GM23338 (cell line): ENCODE measurements around the gene LGALS9C.
"Not testable (repeated sequence)": the region's sequence is repeated elsewhere in the genome, so short reads cannot be mapped to it uniquely, and the experiment has no call there.

ENCODE experiments used
- EZH2 ChIP-seq: fragments of 200-600 bp; sonication (generic); IDR thresholded peaks from one replicate; pipeline ENCODE4 v1.8.0; 2017; ENCODE audit warnings: antibody characterized with exemption, mild to moderate bottlenecking, low read depth; ENCODE audit not compliant: unreplicated experiment
- POLR2AphosphoS5 ChIP-seq: IDR thresholded peaks from 2 replicates; pipeline ENCODE4 v1.6.1; 2016; ENCODE audit warnings: antibody characterized with exemption, low read depth
- TF ChIP-seq, protein P1 (sequence below), 2 experiments: fragments of 200-600 bp in 1 of 2; sonication (generic) in 1 of 2; conservative IDR thresholded peaks; 2 replicates each; pipeline versions ENCODE4 v1.5.1 to v1.6.1; 2016 to 2017; ENCODE audit warnings: antibody characterized with exemption in 2 of 2, low read depth in 2 of 2, mild to moderate bottlenecking in 2 of 2, moderate library complexity in 1 of 2

DNA sequence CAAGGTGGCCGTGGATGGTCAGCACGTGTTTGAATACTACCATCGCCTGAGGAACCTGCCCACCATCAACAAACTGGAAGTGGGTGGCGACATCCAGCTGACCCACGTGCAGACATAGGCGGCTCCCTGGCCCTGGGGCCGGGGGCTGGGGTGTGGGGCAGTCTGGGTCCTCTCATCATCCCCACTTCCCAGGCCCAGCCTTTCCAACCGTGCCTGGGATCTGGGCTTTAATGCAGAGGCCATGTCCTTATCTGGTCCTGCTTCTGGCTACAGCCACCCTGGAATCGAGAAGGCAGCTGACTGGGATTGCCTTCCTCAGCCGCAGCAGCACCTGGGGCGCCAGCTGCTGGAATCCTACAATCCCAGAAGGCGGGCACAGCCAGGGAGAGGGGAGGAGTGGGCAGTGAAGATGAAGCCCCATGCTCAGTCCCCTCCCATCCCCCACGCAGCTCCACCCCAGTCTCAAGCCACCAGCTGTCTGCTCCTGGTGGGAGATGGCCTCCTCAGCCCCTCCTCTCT is 17.7 kb downstream of the LGALS9C start:
- TF ChIP-seq, protein P1, sequence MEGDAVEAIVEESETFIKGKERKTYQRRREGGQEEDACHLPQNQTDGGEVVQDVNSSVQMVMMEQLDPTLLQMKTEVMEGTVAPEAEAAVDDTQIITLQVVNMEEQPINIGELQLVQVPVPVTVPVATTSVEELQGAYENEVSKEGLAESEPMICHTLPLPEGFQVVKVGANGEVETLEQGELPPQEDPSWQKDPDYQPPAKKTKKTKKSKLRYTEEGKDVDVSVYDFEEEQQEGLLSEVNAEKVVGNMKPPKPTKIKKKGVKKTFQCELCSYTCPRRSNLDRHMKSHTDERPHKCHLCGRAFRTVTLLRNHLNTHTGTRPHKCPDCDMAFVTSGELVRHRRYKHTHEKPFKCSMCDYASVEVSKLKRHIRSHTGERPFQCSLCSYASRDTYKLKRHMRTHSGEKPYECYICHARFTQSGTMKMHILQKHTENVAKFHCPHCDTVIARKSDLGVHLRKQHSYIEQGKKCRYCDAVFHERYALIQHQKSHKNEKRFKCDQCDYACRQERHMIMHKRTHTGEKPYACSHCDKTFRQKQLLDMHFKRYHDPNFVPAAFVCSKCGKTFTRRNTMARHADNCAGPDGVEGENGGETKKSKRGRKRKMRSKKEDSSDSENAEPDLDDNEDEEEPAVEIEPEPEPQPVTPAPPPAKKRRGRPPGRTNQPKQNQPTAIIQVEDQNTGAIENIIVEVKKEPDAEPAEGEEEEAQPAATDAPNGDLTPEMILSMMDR (conservative IDR thresholded peaks at IDR 0.05; ENCODE audit: low read depth in 2 of 2) = not testable (repeated sequence)
- TF ChIP-seq POLR2AphosphoS5, EZH2: not testable (repeated sequence)
